ENCODE measurements around the gene APMAP.

The APMAP gene

GRCh38 chr20:24969186-24970029 lies 23.1 kb downstream of the APMAP start:
- H3K9me3 ChIP-seq (ENCODE audit: low read length) = no peaks in the 10 kb centered on the region
- no peak overlapping the region for H3K4me2 ChIP-seq (ENCODE audit: low read length)
- H3K9ac ChIP-seq (ENCODE audit: low read length) = no peak overlapping the region
- no peak for TF ChIP-seq EZH2 (IDR thresholded peaks at IDR 0.05; ENCODE audit: borderline replicate concordance, low read length)
- TF ChIP-seq, protein P1, sequence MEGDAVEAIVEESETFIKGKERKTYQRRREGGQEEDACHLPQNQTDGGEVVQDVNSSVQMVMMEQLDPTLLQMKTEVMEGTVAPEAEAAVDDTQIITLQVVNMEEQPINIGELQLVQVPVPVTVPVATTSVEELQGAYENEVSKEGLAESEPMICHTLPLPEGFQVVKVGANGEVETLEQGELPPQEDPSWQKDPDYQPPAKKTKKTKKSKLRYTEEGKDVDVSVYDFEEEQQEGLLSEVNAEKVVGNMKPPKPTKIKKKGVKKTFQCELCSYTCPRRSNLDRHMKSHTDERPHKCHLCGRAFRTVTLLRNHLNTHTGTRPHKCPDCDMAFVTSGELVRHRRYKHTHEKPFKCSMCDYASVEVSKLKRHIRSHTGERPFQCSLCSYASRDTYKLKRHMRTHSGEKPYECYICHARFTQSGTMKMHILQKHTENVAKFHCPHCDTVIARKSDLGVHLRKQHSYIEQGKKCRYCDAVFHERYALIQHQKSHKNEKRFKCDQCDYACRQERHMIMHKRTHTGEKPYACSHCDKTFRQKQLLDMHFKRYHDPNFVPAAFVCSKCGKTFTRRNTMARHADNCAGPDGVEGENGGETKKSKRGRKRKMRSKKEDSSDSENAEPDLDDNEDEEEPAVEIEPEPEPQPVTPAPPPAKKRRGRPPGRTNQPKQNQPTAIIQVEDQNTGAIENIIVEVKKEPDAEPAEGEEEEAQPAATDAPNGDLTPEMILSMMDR (IDR thresholded peaks at IDR 0.05; ENCODE audit: low read length) = no peak
- H3K4me3 ChIP-seq (ENCODE audit: low read depth, low read length, poor library complexity, severe bottlenecking) = no peak overlapping the region
- peaks cover 62% of the 10 kb centered on the region for H3K36me3 ChIP-seq (ENCODE audit: insufficient read depth, low read length)
- H3K9me2 ChIP-seq (ENCODE audit: low read depth, low read length) = no peaks in the 10 kb centered on the region
- H3K4me1 ChIP-seq (ENCODE audit: insufficient read depth, low read length, severe bottlenecking) = no peaks in the 10 kb centered on the region
- H3K27me3 ChIP-seq (ENCODE audit: insufficient read depth, low read length) = no peaks in the 10 kb centered on the region
- no peaks in the 10 kb centered on the region for H4K20me1 ChIP-seq (ENCODE audit: insufficient read depth, low read length)
- H2AFZ ChIP-seq (ENCODE audit: low read length) = no peak overlapping the region
- no peaks in the 10 kb centered on the region for H3F3A ChIP-seq (ENCODE audit: insufficient read depth, low read length)
- H3K27ac ChIP-seq (ENCODE audit: low read depth, low read length, poor library complexity, severe bottlenecking) = no peak overlapping the region
- no peaks in the 10 kb centered on the region for H3K79me2 ChIP-seq (ENCODE audit: insufficient read depth, low read length)

DNA sequence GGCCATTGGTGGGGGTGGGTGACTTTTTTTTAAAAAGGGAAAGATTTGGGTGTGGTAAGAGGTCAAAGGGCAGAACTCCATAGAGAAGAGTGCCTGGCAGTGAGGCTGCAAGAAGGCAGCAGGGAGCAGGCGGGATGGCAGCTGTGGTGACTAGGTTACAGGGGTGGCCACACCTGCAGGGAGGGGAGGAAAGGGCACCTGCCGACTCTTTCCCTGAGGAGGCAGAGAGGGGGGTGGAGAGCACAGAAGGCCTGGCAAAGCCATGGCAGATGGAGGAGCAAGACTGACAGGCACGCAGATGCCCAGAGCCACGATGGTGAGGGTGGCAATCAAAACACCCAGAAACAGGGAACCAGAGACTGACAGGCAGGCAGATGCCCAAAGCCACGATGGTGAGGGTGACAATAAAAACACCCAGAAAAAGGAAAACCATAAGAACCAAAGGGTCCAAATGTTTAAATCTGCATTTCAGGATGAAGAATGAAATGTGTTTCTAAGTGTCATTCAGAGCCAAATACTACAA lies 24.2 kb downstream of the APMAP start:
- no peaks in the 10 kb centered on the region for H3K9me3 ChIP-seq (ENCODE audit: low read length)
- H3K36me3 ChIP-seq (ENCODE audit: insufficient read depth, low read length) = peaks cover 57% of the 10 kb centered on the region
- H2AFZ ChIP-seq (ENCODE audit: low read length) = no peak overlapping the region
- no peak overlapping the region for H3K9ac ChIP-seq (ENCODE audit: low read length)
- no peak for TF ChIP-seq EZH2 (IDR thresholded peaks at IDR 0.05; ENCODE audit: borderline replicate concordance, low read length)
- TF ChIP-seq, protein P1 (IDR thresholded peaks at IDR 0.05; ENCODE audit: low read length) = no peak
- no peaks in the 10 kb centered on the region for H4K20me1 ChIP-seq (ENCODE audit: insufficient read depth, low read length)
- H3K79me2 ChIP-seq (ENCODE audit: insufficient read depth, low read length) = no peaks in the 10 kb centered on the region
- H3K4me3 ChIP-seq (ENCODE audit: low read depth, low read length, poor library complexity, severe bottlenecking) = no peak overlapping the region
- no peak overlapping the region for H3K27ac ChIP-seq (ENCODE audit: low read depth, low read length, poor library complexity, severe bottlenecking)
- no peaks in the 10 kb centered on the region for H3K27me3 ChIP-seq (ENCODE audit: insufficient read depth, low read length)
- H3K9me2 ChIP-seq (ENCODE audit: low read depth, low read length) = no peaks in the 10 kb centered on the region
- H3F3A ChIP-seq (ENCODE audit: insufficient read depth, low read length) = no peaks in the 10 kb centered on the region
- H3K4me2 ChIP-seq (ENCODE audit: low read length) = no peak overlapping the region
- no peaks in the 10 kb centered on the region for H3K4me1 ChIP-seq (ENCODE audit: insufficient read depth, low read length, severe bottlenecking)

DNA sequence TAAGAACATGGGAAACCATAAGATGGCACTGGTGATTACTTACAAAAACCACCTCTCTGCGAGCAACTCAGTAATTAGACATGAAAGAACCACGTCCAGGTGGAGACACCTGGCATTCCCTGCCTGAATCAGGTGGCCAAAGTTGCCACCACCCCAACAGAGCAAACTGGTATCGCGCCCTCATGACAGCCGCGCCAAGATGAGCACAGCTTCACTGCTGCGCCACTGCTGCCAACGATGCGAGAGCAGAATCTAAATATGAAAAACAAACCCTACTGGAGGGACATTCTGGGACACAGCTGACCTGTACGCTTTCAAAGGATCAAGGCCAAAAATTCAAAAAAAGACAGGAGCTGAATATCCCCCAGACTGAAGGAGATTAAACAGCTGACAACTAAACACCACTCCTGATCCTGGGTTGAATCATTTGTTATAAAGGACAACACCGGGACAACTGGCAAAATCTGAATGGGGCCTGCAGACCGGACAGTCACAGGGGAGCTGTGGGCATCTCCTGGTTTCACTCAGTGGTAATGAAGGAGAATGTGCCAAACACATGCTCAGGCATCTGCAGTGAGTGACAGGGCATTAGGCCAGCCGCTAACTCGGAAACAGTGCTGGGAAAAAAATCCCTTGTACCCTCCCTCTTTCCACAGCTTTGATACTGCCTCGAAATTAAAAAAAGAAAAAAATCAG lies 26.1 kb downstream of the APMAP start:
- H3K27ac ChIP-seq (ENCODE audit: low read depth, low read length, poor library complexity, severe bottlenecking) = no peak overlapping the region
- no peak overlapping the region for H3K9ac ChIP-seq (ENCODE audit: low read length)
- no peak overlapping the region for H2AFZ ChIP-seq (ENCODE audit: low read length)
- H3K9me2 ChIP-seq (ENCODE audit: low read depth, low read length) = no peaks in the 10 kb centered on the region
- H3K36me3 ChIP-seq (ENCODE audit: insufficient read depth, low read length) = peaks cover 53% of the 10 kb centered on the region
- no peaks in the 10 kb centered on the region for H3K9me3 ChIP-seq (ENCODE audit: low read length)
- no peaks in the 10 kb centered on the region for H3F3A ChIP-seq (ENCODE audit: insufficient read depth, low read length)
- no peak overlapping the region for H3K4me2 ChIP-seq (ENCODE audit: low read length)
- no peak for TF ChIP-seq EZH2 (IDR thresholded peaks at IDR 0.05; ENCODE audit: borderline replicate concordance, low read length)
- TF ChIP-seq, protein P1 (IDR thresholded peaks at IDR 0.05; ENCODE audit: low read length) = no peak
- no peaks in the 10 kb centered on the region for H3K27me3 ChIP-seq (ENCODE audit: insufficient read depth, low read length)
- no peaks in the 10 kb centered on the region for H3K4me1 ChIP-seq (ENCODE audit: insufficient read depth, low read length, severe bottlenecking)
- H3K79me2 ChIP-seq (ENCODE audit: insufficient read depth, low read length) = no peaks in the 10 kb centered on the region
- H4K20me1 ChIP-seq (ENCODE audit: insufficient read depth, low read length) = no peaks in the 10 kb centered on the region
- no peak overlapping the region for H3K4me3 ChIP-seq (ENCODE audit: low read depth, low read length, poor library complexity, severe bottlenecking)

Data from OCI-LY1 (cell line).